GM21515 (cell line): ENCODE data around the gene GRAMD4.

Source experiments
- ATAC-seq: cut with Tn5 transposase; IDR thresholded peaks from one replicate; pipeline ENCODE4 v1.9.1; 2021; ENCODE audit not compliant: unreplicated experiment

GRAMD4 gene

GRCh38 chr22:46654927-46655595 lies 34.9 kb downstream of the GRAMD4 start:
- ATAC-seq: no peak

GRCh38 chr22:46655861-46656608 lies 35.8 kb downstream of the GRAMD4 start:
- ATAC-seq: no peak

- ATAC-seq: no peak
Observed at GRCh38 chr22:46656856-46657654, 36.9 kb downstream of the GRAMD4 start.

GRCh38 chr22:46657655-46657953 lies 37.4 kb downstream of the GRAMD4 start:
- no peak for ATAC-seq

- ATAC-seq: no peak
Observed at GRCh38 chr22:46657996-46658947, 38.1 kb downstream of the GRAMD4 start.

GRCh38 chr22:46659059-46659790 lies 39.0 kb downstream of the GRAMD4 start:
- ATAC-seq: no peak

GRCh38 chr22:46659791-46660186 lies 39.6 kb downstream of the GRAMD4 start:
- ATAC-seq: no peak

GRCh38 chr22:46660604-46661201 lies 40.5 kb downstream of the GRAMD4 start:
- no peak for ATAC-seq

- ATAC-seq: no peak
Observed at GRCh38 chr22:46661221-46661851, 41.1 kb downstream of the GRAMD4 start.

GRCh38 chr22:46662226-46662625 lies 42.0 kb downstream of the GRAMD4 start:
- no peak for ATAC-seq

- ATAC-seq: no peak
Observed at GRCh38 chr22:46663001-46663400, 42.8 kb downstream of the GRAMD4 start.

- no peak for ATAC-seq
Observed at GRCh38 chr22:46663436-46664100, 43.4 kb downstream of the GRAMD4 start.

GRCh38 chr22:46664301-46664855 lies 44.2 kb downstream of the GRAMD4 start:
- no peak for ATAC-seq

- ATAC-seq: no peak
Observed at GRCh38 chr22:46665151-46665695, 45.0 kb downstream of the GRAMD4 start.

- ATAC-seq: no peak
Observed at GRCh38 chr22:46665751-46666280, 45.6 kb downstream of the GRAMD4 start.

GRCh38 chr22:46666577-46667244 lies 46.5 kb downstream of the GRAMD4 start:
- no peak for ATAC-seq

GRCh38 chr22:46667245-46667623 lies 47.0 kb downstream of the GRAMD4 start:
- no peak for ATAC-seq
